ENCODE measurements around the gene PDCD7. TPM values are rescaled to one million over a fixed set of nuclear protein-coding genes. Genes with fewer than 3 reads are reported as not detected.

PDCD7 gene

DNA sequence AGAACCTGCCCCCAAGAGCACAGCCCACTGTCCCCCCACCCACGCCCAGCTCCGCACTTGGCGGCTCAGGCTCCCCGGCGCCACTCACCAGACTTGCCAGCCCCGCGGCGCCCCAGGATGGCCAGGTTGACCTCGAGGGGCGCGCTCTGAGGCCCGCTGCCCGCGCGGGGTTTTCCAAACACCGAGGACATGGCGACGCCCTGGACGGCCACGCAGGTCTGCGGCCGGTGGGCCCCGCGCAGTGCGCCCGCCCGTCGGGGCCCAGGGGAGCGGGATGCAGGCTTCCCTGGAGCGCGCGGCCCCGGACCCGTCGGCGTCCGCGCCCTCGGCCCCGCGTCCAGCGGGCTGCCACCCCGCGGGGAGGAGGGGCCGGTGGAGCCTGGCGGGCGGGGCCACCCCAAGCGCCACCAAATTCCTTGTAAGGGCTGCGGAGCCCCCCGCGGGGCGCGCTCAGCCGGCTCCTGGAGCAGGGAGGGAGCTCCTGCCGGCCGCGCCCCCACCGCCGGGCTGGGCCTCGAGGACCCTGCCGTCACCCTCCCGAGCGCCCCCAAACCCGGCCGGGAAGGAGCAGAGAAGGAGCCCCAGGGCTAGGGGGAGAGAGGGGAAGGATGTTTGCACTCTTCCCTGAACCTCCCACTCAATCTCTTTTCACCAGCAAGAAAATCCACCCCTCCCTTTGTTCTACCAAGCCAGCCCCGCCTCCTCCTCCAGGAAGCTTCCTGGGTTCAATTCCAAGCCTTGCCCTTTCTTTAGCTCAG lies 65.8 kb downstream of the PDCD7 start, which contains the start of gene RASL12:
RASL12 (minus strand) TSS at position 347 of the 758 bp plus-strand sequence; CDS start at position 191, 156 bp downstream.
- peak within 1 kb of the TSS in 1 of 2 experiments; percentile 91 for H3K14ac ChIP-seq (ENCODE audit: low read length in 2 of 2)
- peak within 1 kb of the TSS; percentile 96 for H2BK120ac ChIP-seq (ENCODE audit: low read depth, low read length)
- H3K18ac ChIP-seq (ENCODE audit: low read depth in 1 of 2, low read length in 2 of 2): peak within 1 kb of the TSS; percentile 75 to 85
- no peak within 1 kb of the TSS for H2BK5ac ChIP-seq (ENCODE audit: low read depth, low read length, poor library complexity, severe bottlenecking)
- H2AK5ac ChIP-seq (ENCODE audit: low read length, severe bottlenecking): no peak within 1 kb of the TSS
- H3K9ac ChIP-seq (ENCODE audit: low read length): peak within 1 kb of the TSS; percentile 57
- WGBS: 7% methylated on average over 35 of the region's 66 CpGs
- H3K27ac ChIP-seq (ENCODE audit: low read length, poor library complexity, severe bottlenecking): no peak within 1 kb of the TSS
- DNase-seq: no peak
- peak within 1 kb of the TSS; percentile 81 to 89 for H3K4ac ChIP-seq (ENCODE audit: low read depth in 1 of 2, low read length in 2 of 2)
- H4K91ac ChIP-seq (ENCODE audit: low read length): peak within 1 kb of the TSS; percentile 87
- peak within 1 kb of the TSS; percentile 40 to 72 for H3K4me3 ChIP-seq (ENCODE audit: insufficient read depth in 1 of 2, low read depth in 1 of 2, low read length in 2 of 2)
- H2BK15ac ChIP-seq (ENCODE audit: low read depth, poor library complexity, severe bottlenecking): peak within 1 kb of the TSS; percentile 97
- no peaks in the 10 kb centered on the region for H3K79me1 ChIP-seq (replicated peaks; ENCODE audit: low read length, poor library complexity, severe bottlenecking)
- peaks cover 10% of the 10 kb centered on the region for H3K4me1 ChIP-seq (ENCODE audit: control insufficient read depth, insufficient read depth, low read depth, low read length)
- H3K9me3 ChIP-seq (ENCODE audit: control insufficient read depth, low read length): no peaks in the 10 kb centered on the region
- peaks cover 43 to 82% of the 10 kb centered on the region in 2 experiments for H3K27me3 ChIP-seq (ENCODE audit: control insufficient read depth in 1 of 2, insufficient read depth in 1 of 2, low read length in 2 of 2)
- peak within 1 kb of the TSS; percentile 26 to 80 for H3K23ac ChIP-seq (ENCODE audit: low read length in 2 of 2)
- H4K8ac ChIP-seq (ENCODE audit: low read length): peak within 1 kb of the TSS; percentile 97
- peak within 1 kb of the TSS; percentile 85 to 92 for H2BK12ac ChIP-seq (ENCODE audit: low read length in 2 of 2)
- H3K36me3 ChIP-seq (ENCODE audit: control insufficient read depth in 1 of 2, insufficient read depth in 2 of 2, low read depth in 1 of 2, low read length in 2 of 2): no peaks in the 10 kb centered on the region
- H3K4me2 ChIP-seq (ENCODE audit: low read length, poor library complexity, severe bottlenecking): peak within 1 kb of the TSS; percentile 54
- peak within 1 kb of the TSS; percentile 18 for H2AFZ ChIP-seq (ENCODE audit: low read depth, low read length)

Small RNAs within 50 kb of the gene (small RNA-seq; reads per million reads assigned to genes)
- not detected for gene AC013553.1 (ENCODE audit: low read depth)
